ENCODE results near the gene GFRA4. TPM values are rescaled to one million over a fixed set of nuclear protein-coding genes. Genes with fewer than 3 reads are reported as not detected.

GFRA4 gene
- total RNA-seq, 1 experiment from 2014 or later: not detected

GRCh38 chr20:3663858-3664257 is 659 bp upstream of the GFRA4 start:
- Mint-ChIP-seq H3K4me1 (ENCODE audit: insufficient read depth, unreplicated experiment) (peaks cover 3% of the 10 kb centered on the region), H3K27ac (ENCODE audit: low read depth, unreplicated experiment) (no peak overlapping the region), H3K27me3 (ENCODE audit: insufficient read depth, unreplicated experiment) (peaks cover 57% of the 10 kb centered on the region), H3K9me3 (ENCODE audit: unreplicated experiment) (no peaks in the 10 kb centered on the region), H3K4me3 (ENCODE audit: unreplicated experiment) (no peak overlapping the region), H3K36me3 (ENCODE audit: insufficient read depth, unreplicated experiment) (no peaks in the 10 kb centered on the region)
- ChIA-PET POLR2A (no interaction called here), CTCF (interaction anchor here (0.6 kb wide), 1 partner anchor 553 kb away, joined by 3 read pairs; no protein-coding TSS in a partner anchor)
- no peak for DNase-seq (ENCODE audit: unreplicated experiment)
- no TSS peak for BruUV-seq (replicated peaks)
- intact Hi-C loops (cut with micrococcal nuclease): no loop called here
- no peak for TF ChIP-seq CTCF (IDR thresholded peaks at IDR 0.05; ENCODE audit: unreplicated experiment)

GRCh38 chr20:3661814-3662665 is 1.2 kb downstream of the GFRA4 start:
- peaks cover 63% of the 10 kb centered on the region for H3K27me3 Mint-ChIP-seq (ENCODE audit: insufficient read depth, unreplicated experiment)
- no peak overlapping the region for H3K4me3 Mint-ChIP-seq (ENCODE audit: unreplicated experiment)
- no peak overlapping the region for H3K27ac Mint-ChIP-seq (ENCODE audit: low read depth, unreplicated experiment)
- H3K9me3 Mint-ChIP-seq (ENCODE audit: unreplicated experiment): no peaks in the 10 kb centered on the region
- intact Hi-C loops (cut with micrococcal nuclease): no loop called here
- no TSS peak for BruUV-seq (replicated peaks)
- peaks cover 5% of the 10 kb centered on the region for H3K36me3 Mint-ChIP-seq (ENCODE audit: insufficient read depth, unreplicated experiment)
- CTCF ChIA-PET: no interaction called here
- DNase-seq (ENCODE audit: unreplicated experiment): no peak
- POLR2A ChIA-PET: no interaction called here
- peaks cover 6% of the 10 kb centered on the region for H3K4me1 Mint-ChIP-seq (ENCODE audit: insufficient read depth, unreplicated experiment)
- TF ChIP-seq CTCF (IDR thresholded peaks at IDR 0.05; ENCODE audit: unreplicated experiment): no peak

- BruUV-seq (replicated peaks): no TSS peak
- Mint-ChIP-seq H3K9me3 (ENCODE audit: unreplicated experiment) (no peaks in the 10 kb centered on the region), H3K4me3 (ENCODE audit: unreplicated experiment) (no peak overlapping the region), H3K36me3 (ENCODE audit: insufficient read depth, unreplicated experiment) (peaks cover 5% of the 10 kb centered on the region), H3K27me3 (ENCODE audit: insufficient read depth, unreplicated experiment) (peaks cover 63% of the 10 kb centered on the region), H3K27ac (ENCODE audit: low read depth, unreplicated experiment) (no peak overlapping the region), H3K4me1 (ENCODE audit: insufficient read depth, unreplicated experiment) (peaks cover 6% of the 10 kb centered on the region)
- intact Hi-C loops (cut with micrococcal nuclease): no loop called here
- ChIA-PET CTCF (no interaction called here), POLR2A (interaction anchor here (0.7 kb wide), 1 partner anchor 106 kb away, joined by 3 read pairs; the partner anchor contains the start of gene ADISSP)
- DNase-seq (ENCODE audit: unreplicated experiment): no peak
- no peak for TF ChIP-seq CTCF (IDR thresholded peaks at IDR 0.05; ENCODE audit: unreplicated experiment)
Measured at GRCh38 chr20:3661060-3661813, 2.0 kb downstream of the GFRA4 start.

Measured in MCF 10A (cell line).